Measurements from ENCODE around the gene DVL1. TPM values are rescaled to one million over a fixed set of nuclear protein-coding genes. Genes with fewer than 3 reads are reported as not detected.
A peak's percentile ranks its signal among the peaks of the same experiment; 100 is the strongest.

Gene DVL1
- total and polyA plus RNA-seq, 9 of the 15 experiments (the other 6 are each of a cell fraction or from before 2014, with no cell fraction given) = 0.62 to 135 (median 24.3) TPM

GRCh38 chr1:1358433-1359271 is 9.4 kb upstream of the DVL1 start, which contains the start of gene MXRA8 (continued):
- TF ChIP-seq PRDM10 (IDR thresholded peaks at IDR 0.05; ENCODE audit: partially characterized antibody) (peak; percentile 54), ID3 (CRISPR knock-in tag; IDR thresholded peaks at IDR 0.05) (no peak), ID3 (tag; IDR thresholded peaks at IDR 0.05) (no peak), HOMEZ (CRISPR knock-in tag; IDR thresholded peaks at IDR 0.05) (no peak), ZFPM2 (CRISPR knock-in tag; IDR thresholded peaks at IDR 0.05) (no peak), TBL1XR1 (IDR thresholded peaks at IDR 0.05; ENCODE audit: low read length in 2 of 2) (no peak), NR2C1 (IDR thresholded peaks at IDR 0.05) (no peak), NR2C1 (tag; IDR thresholded peaks at IDR 0.05) (no peak), FOXA3 (CRISPR knock-in tag; conservative IDR thresholded peaks at IDR 0.05 in 1 of 2, IDR thresholded peaks at IDR 0.05 in 1 of 2) (peak in 1 of 2 experiments; percentile 47; a peak in 1 of 4 replicates), FOXM1 (IDR thresholded peaks at IDR 0.05; ENCODE audit: low read depth) (no peak), FOXM1 (CRISPR knock-in tag; IDR thresholded peaks at IDR 0.05; ENCODE audit: low read depth) (peak; percentile 49; the same call in 1 of the 2 replicates), SMARCE1 (IDR thresholded peaks at IDR 0.05) (no peak), CCNT2 (IDR thresholded peaks at IDR 0.05; ENCODE audit: borderline replicate concordance, extremely low read depth, insufficient read length, low read depth, low read length) (peak; percentile 44), TAL1 (IDR thresholded peaks at IDR 0.05) (no peak), ZNF316 (IDR thresholded peaks at IDR 0.05) (no peak)
- TF ChIP-seq, protein P1, sequence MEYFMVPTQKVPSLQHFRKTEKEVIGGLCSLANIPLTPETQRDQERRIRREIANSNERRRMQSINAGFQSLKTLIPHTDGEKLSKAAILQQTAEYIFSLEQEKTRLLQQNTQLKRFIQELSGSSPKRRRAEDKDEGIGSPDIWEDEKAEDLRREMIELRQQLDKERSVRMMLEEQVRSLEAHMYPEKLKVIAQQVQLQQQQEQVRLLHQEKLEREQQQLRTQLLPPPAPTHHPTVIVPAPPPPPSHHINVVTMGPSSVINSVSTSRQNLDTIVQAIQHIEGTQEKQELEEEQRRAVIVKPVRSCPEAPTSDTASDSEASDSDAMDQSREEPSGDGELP (CRISPR knock-in tag; IDR thresholded peaks at IDR 0.05; ENCODE audit: borderline replicate concordance) = peak; percentile 42; the same call in 1 of the 2 replicates
- TF ChIP-seq, protein P2, sequence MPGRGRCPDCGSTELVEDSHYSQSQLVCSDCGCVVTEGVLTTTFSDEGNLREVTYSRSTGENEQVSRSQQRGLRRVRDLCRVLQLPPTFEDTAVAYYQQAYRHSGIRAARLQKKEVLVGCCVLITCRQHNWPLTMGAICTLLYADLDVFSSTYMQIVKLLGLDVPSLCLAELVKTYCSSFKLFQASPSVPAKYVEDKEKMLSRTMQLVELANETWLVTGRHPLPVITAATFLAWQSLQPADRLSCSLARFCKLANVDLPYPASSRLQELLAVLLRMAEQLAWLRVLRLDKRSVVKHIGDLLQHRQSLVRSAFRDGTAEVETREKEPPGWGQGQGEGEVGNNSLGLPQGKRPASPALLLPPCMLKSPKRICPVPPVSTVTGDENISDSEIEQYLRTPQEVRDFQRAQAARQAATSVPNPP (IDR thresholded peaks at IDR 0.05; ENCODE audit: borderline replicate concordance, insufficient read depth, insufficient read length) = no peak
- TF ChIP-seq, protein P3, sequence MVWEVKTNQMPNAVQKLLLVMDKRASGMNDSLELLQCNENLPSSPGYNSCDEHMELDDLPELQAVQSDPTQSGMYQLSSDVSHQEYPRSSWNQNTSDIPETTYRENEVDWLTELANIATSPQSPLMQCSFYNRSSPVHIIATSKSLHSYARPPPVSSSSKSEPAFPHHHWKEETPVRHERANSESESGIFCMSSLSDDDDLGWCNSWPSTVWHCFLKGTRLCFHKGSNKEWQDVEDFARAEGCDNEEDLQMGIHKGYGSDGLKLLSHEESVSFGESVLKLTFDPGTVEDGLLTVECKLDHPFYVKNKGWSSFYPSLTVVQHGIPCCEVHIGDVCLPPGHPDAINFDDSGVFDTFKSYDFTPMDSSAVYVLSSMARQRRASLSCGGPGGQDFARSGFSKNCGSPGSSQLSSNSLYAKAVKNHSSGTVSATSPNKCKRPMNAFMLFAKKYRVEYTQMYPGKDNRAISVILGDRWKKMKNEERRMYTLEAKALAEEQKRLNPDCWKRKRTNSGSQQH (CRISPR knock-in tag; IDR thresholded peaks at IDR 0.05) = no peak
